ENCODE measurements around the gene KLHDC7A. TPM values are rescaled to one million over a fixed set of nuclear protein-coding genes. Genes with fewer than 3 reads are reported as not detected.

The KLHDC7A gene
- total and polyA plus RNA-seq, 2 donors (not counting 3 experiments of a cell fraction or from before 2014, with no cell fraction given): not detected

GRCh38 chr1:18484721-18485120 lies 4.0 kb downstream of the KLHDC7A start:
- POLR2A ChIA-PET: interaction anchor here (0.6 kb wide), 1 partner anchor 512 kb away, joined by 3 read pairs; no protein-coding TSS in a partner anchor
- no peaks in the 10 kb centered on the region for H3K27me3 ChIP-seq (ENCODE audit: control insufficient read depth in 2 of 2, insufficient read depth in 2 of 2, low read length in 2 of 2)
- H3K4me2 ChIP-seq (ENCODE audit: insufficient read depth, low read length): no peak overlapping the region
- no peak overlapping the region for H3K27ac ChIP-seq (ENCODE audit: insufficient read depth, low read depth, low read length)
- no peaks in the 10 kb centered on the region for H3K4me1 ChIP-seq (ENCODE audit: control insufficient read depth, extremely low read depth, insufficient read depth, low read length)
- no peak for TF ChIP-seq POLR2AphosphoS5 (IDR thresholded peaks at IDR 0.05; ENCODE audit: insufficient read depth, low read depth, low read length)
- no peak for TF ChIP-seq GATA2 (IDR thresholded peaks at IDR 0.05; ENCODE audit: insufficient read depth, insufficient read length, low read depth, low read length)
- TF ChIP-seq, protein P1, sequence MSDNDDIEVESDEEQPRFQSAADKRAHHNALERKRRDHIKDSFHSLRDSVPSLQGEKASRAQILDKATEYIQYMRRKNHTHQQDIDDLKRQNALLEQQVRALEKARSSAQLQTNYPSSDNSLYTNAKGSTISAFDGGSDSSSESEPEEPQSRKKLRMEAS (IDR thresholded peaks at IDR 0.05; ENCODE audit: insufficient read depth, insufficient read length): no peak
- no peak for TF ChIP-seq FOS (IDR thresholded peaks at IDR 0.05; ENCODE audit: borderline replicate concordance, insufficient read depth, low read length)
- TF ChIP-seq MYC (IDR thresholded peaks at IDR 0.05; ENCODE audit: low read depth, low read length): no peak
- TF ChIP-seq, protein P2, sequence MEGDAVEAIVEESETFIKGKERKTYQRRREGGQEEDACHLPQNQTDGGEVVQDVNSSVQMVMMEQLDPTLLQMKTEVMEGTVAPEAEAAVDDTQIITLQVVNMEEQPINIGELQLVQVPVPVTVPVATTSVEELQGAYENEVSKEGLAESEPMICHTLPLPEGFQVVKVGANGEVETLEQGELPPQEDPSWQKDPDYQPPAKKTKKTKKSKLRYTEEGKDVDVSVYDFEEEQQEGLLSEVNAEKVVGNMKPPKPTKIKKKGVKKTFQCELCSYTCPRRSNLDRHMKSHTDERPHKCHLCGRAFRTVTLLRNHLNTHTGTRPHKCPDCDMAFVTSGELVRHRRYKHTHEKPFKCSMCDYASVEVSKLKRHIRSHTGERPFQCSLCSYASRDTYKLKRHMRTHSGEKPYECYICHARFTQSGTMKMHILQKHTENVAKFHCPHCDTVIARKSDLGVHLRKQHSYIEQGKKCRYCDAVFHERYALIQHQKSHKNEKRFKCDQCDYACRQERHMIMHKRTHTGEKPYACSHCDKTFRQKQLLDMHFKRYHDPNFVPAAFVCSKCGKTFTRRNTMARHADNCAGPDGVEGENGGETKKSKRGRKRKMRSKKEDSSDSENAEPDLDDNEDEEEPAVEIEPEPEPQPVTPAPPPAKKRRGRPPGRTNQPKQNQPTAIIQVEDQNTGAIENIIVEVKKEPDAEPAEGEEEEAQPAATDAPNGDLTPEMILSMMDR (IDR thresholded peaks at IDR 0.05; ENCODE audit: extremely low read depth in 1 of 2, insufficient read depth in 1 of 2, low read depth in 1 of 2, low read length in 2 of 2): no peak
- TF ChIP-seq JUN (IDR thresholded peaks at IDR 0.05; ENCODE audit: borderline replicate concordance, insufficient read depth, insufficient read length, low read depth): no peak
- no peak for TF ChIP-seq POLR2A (IDR thresholded peaks at IDR 0.05; ENCODE audit: low read depth, low read length)
- TF ChIP-seq EZH2 (IDR thresholded peaks at IDR 0.05; ENCODE audit: borderline replicate concordance, low read depth, low read length, severe bottlenecking): no peak
- CTCF ChIA-PET: no interaction called here
- H3K79me2 ChIP-seq (ENCODE audit: control insufficient read depth, insufficient read depth, low read length): no peaks in the 10 kb centered on the region
- no peaks in the 10 kb centered on the region for H4K20me1 ChIP-seq (replicated peaks; ENCODE audit: control insufficient read depth, extremely low read depth, insufficient read depth, low read length)
- BruUV-seq (replicated peaks): no TSS peak
- H3K4me3 ChIP-seq (replicated peaks in 1 of 3; ENCODE audit: insufficient read depth in 1 of 3, low read depth in 1 of 3, low read length in 3 of 3): no peak overlapping the region
- H3K9me3 ChIP-seq (replicated peaks; ENCODE audit: control insufficient read depth, insufficient read depth, low read length): no peaks in the 10 kb centered on the region
- DNase-seq (ENCODE audit: low read depth, low spot score): no peak
- no peak overlapping the region for H3K9ac ChIP-seq (replicated peaks; ENCODE audit: extremely low read depth, insufficient read depth, low read length)
- intact Hi-C loops (cut with micrococcal nuclease) (no loop called here), dilution Hi-C loops (cut with MboI; ENCODE audit: extremely low pct_ligation_motif_present, low sequenced_read_pairs) (no loop called here)
- no peak for FAIRE-seq
- H2AFZ ChIP-seq (ENCODE audit: low read depth, low read length): no peak overlapping the region
- no peaks in the 10 kb centered on the region for H3K9me1 ChIP-seq (replicated peaks; ENCODE audit: control insufficient read depth, extremely low read depth, insufficient read depth, low read length)
- H3K36me3 ChIP-seq (ENCODE audit: control insufficient read depth in 2 of 2, extremely low read depth in 1 of 2, insufficient read depth in 2 of 2, low read length in 2 of 2): no peaks in the 10 kb centered on the region

Data from endothelial cell of umbilical vein (primary cell).